Measurements from ENCODE around the gene PTCRA. TPM values are rescaled to one million over a fixed set of nuclear protein-coding genes. Genes with fewer than 3 reads are reported as not detected.
A peak's percentile ranks its signal among the peaks of the same experiment; 100 is the strongest.

Gene PTCRA
- total RNA-seq, 1 experiment from 2014 or later: not detected

DNA sequence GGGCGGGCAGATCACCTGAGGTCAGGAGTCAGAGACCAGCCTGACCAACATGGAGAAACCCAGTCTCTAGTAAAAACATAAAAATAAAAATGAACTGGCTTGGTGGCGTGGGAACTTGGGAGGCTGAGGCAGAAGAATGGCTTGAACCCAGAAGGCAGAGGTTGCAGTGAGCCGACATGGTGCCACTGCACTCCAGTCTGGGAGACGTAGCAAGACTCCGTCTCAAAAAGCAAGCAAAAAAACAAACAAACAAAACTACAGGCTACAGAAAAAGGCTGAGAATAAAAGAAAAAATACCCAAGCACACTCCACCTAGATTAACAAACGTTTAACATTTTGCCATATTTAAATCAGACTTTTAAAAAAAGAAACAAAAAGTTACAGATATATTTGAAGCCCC, 5.9 kb downstream of the PTCRA start:
- Histone ChIP-seq H3K4me1 (replicated peaks) (peaks cover 15% of the 10 kb centered on the region), H3K4me3 (no peak overlapping the region), H3K27me3 (replicated peaks) (no peaks in the 10 kb centered on the region), H3K9me3 (replicated peaks) (no peaks in the 10 kb centered on the region), H3K27ac (no peak overlapping the region), H3K36me3 (no peaks in the 10 kb centered on the region)
- DNase-seq (ENCODE audit: low read depth in 1 of 2, low spot score in 2 of 2): no peak

DNA sequence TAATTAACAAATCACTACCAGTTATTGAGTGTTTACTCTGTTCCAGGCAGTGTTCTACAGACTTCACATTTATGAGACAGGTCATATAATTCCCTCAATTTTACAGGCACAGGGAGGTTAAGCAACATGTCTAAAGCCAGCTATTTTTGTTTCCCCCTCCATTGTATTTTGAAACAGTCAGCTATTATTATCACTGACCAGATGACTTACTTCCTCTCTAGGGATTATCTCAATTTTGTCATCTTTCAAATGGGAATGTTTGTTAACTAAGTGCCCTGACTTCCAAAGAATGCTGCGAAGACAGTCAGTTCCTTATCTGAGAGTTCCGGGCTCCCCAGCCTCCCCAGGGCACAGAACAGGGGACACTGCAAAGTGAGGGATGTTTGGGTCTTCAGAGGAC, 7.8 kb downstream of the PTCRA start:
- Histone ChIP-seq H3K4me3 (no peak overlapping the region), H3K36me3 (no peaks in the 10 kb centered on the region), H3K27me3 (replicated peaks) (no peaks in the 10 kb centered on the region), H3K9me3 (replicated peaks) (no peaks in the 10 kb centered on the region), H3K4me1 (replicated peaks) (peaks cover 21% of the 10 kb centered on the region), H3K27ac (no peak overlapping the region)
- no peak for DNase-seq (ENCODE audit: low read depth in 1 of 2, low spot score in 2 of 2)

GRCh38 chr6:42925248-42925857, 9.5 kb downstream of the PTCRA start:
- Histone ChIP-seq H3K36me3 (no peaks in the 10 kb centered on the region), H3K27ac (no peak overlapping the region), H3K9me3 (replicated peaks) (no peaks in the 10 kb centered on the region), H3K4me3 (no peak overlapping the region), H3K4me1 (replicated peaks) (peaks cover 13% of the 10 kb centered on the region), H3K27me3 (replicated peaks) (no peaks in the 10 kb centered on the region)
- DNase-seq (ENCODE audit: low read depth in 1 of 2, low spot score in 2 of 2): no peak

- Histone ChIP-seq H3K9me3 (replicated peaks) (no peaks in the 10 kb centered on the region), H3K36me3 (peaks cover 28% of the 10 kb centered on the region), H3K27ac (peak within 1 kb of the TSS; percentile 79), H3K4me1 (replicated peaks) (peaks cover 16% of the 10 kb centered on the region), H3K27me3 (replicated peaks) (no peaks in the 10 kb centered on the region), H3K4me3 (peak within 1 kb of the TSS; percentile 62)
- DNase-seq (ENCODE audit: low read depth in 1 of 2, low spot score in 2 of 2): peak; percentile 97 to 98
Measured at GRCh38 chr6:42928986-42929820, 13.3 kb downstream of the PTCRA start, which contains the start of gene CNPY3. CNPY3 (plus strand) TSS chr6:42929480; CDS start chr6:42929571, 91 bp downstream.

DNA sequence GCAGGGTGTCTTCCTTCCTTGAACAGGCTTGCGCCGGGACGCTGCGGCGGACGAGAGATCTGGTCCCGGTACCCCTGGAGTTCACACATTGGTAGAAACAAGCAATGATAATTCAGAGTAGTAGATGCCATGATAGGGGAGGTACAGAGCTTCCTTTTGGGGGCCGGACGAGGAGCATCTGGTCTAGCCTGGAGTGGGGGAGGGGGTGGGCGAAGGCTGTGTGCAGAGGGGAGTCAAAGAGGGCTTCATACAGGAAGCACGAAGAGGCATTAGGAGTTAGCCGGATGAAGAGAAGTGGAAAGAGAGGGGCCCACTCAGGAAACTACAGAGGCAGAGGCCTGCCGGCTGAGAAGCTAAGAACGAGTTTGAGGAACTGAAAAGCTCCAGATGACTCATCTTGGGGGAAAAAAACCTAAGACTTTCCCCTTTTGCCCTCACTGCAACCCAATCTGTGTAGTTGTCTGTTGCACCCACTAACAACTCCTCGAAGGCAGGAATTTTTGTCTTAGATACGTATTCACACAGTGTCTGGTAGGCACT, 14.0 kb downstream of the PTCRA start:
- DNase-seq (ENCODE audit: low read depth in 1 of 2, low spot score in 2 of 2): peak in 1 of 2 experiments; percentile 71
- Histone ChIP-seq H3K4me3 (peak overlapping the region; percentile 62), H3K36me3 (peaks cover 35% of the 10 kb centered on the region), H3K27ac (peak overlapping the region; percentile 79), H3K4me1 (replicated peaks) (peaks cover 16% of the 10 kb centered on the region), H3K27me3 (replicated peaks) (no peaks in the 10 kb centered on the region), H3K9me3 (replicated peaks) (no peaks in the 10 kb centered on the region)

DNA sequence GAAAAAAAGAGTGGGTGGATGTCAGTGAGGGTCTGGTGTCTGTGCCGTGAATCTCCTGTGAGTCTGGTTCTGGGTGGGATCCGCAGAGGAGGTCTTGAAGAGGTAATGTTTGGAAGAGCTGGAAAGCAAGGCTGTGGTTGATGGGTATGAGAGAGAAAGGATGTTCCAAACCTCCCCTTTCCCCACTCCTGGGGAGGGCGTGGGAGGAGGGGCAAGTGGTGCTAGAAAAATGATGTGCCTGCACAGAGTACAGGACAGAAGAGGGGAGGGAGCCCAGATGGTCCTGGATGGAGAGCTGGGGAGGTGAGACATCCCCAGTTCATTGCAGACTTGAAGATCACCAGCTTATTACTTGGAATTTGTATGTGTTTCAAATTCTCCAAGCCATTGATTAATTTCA, 16.6 kb downstream of the PTCRA start:
- Histone ChIP-seq H3K4me3 (no peak overlapping the region), H3K36me3 (peaks cover 58% of the 10 kb centered on the region), H3K9me3 (replicated peaks) (no peaks in the 10 kb centered on the region)

DNA sequence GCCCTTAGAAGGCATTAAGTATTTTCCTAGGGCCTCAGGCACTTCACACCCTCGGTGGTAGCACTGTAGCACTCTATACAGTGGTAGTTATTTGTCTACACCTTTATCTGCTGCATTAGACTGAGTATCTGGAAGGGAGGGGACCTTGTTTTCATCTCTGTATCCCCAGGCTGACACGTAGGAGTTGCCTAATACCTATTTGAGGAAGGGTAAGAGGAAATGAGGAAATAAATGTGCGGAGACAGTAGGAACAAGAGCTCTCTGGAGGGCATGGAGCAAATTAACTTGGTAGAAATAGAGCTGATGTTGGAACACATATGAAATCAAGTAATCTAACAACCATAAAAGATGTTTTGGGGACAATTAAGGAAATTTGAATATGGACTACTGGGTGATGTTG, 17.4 kb downstream of the PTCRA start:
- DNase-seq (ENCODE audit: low read depth in 1 of 2, low spot score in 2 of 2): no peak
- Histone ChIP-seq H3K27ac (no peak overlapping the region), H3K36me3 (peaks cover 64% of the 10 kb centered on the region), H3K9me3 (replicated peaks) (no peaks in the 10 kb centered on the region), H3K4me1 (replicated peaks) (peaks cover 14% of the 10 kb centered on the region), H3K27me3 (replicated peaks) (no peaks in the 10 kb centered on the region), H3K4me3 (no peak overlapping the region)

More for the DNA sequence above, 16.6 kb downstream of the PTCRA start:
- no peak for DNase-seq (ENCODE audit: low read depth in 1 of 2, low spot score in 2 of 2)
- Histone ChIP-seq H3K27ac (no peak overlapping the region), H3K27me3 (replicated peaks) (no peaks in the 10 kb centered on the region), H3K4me1 (replicated peaks) (peaks cover 16% of the 10 kb centered on the region)

DNA sequence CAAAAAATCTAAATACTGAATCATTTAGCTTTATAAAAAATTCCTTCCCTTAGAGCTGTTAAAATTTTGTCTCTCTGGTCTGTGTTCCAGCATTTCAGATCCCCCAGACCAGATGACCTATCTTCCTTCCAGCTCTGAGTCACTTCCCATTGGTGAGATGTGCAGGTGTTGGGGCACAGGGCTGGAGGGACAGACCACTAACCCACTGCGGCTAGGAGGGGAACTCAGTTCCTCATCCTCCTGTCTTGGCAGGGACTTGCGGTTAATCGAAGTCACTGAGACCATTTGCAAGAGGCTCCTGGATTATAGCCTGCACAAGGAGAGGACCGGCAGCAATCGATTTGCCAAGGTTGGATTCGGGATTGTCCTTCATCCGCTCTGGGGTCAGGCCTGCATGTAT, 19.5 kb downstream of the PTCRA start:
- Histone ChIP-seq H3K27ac (no peak overlapping the region), H3K27me3 (replicated peaks) (no peaks in the 10 kb centered on the region), H3K9me3 (replicated peaks) (no peaks in the 10 kb centered on the region), H3K4me3 (no peak overlapping the region), H3K36me3 (peaks cover 79% of the 10 kb centered on the region), H3K4me1 (replicated peaks) (peaks cover 8% of the 10 kb centered on the region; the same call in 1 of the 2 replicates)
- no peak for DNase-seq (ENCODE audit: low read depth in 1 of 2, low spot score in 2 of 2)

DNA sequence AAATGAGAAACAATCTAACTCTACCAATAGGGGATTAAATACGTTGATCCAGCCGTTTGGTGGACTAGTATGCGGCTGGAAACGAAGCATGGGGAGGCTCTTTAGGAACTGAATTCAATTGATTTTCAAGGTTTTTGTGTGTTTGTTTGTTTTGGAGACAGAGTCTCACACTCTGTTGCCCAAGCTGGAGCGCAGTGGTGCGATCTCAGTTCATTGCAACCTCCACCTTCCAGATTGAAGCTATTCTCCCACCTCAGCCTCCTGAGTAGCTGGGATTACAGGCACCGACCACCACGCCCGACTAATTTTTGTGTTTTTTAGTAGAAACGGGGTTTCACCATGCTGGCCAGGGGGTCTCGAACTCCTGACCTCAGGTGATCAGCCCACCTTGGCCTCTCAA, 20.5 kb downstream of the PTCRA start:
- Histone ChIP-seq H3K27me3 (replicated peaks) (no peaks in the 10 kb centered on the region), H3K36me3 (peaks cover 80% of the 10 kb centered on the region), H3K9me3 (replicated peaks) (no peaks in the 10 kb centered on the region), H3K4me1 (replicated peaks) (no peaks in the 10 kb centered on the region), H3K27ac (no peak overlapping the region), H3K4me3 (no peak overlapping the region)
- no peak for DNase-seq (ENCODE audit: low read depth in 1 of 2, low spot score in 2 of 2)

DNA sequence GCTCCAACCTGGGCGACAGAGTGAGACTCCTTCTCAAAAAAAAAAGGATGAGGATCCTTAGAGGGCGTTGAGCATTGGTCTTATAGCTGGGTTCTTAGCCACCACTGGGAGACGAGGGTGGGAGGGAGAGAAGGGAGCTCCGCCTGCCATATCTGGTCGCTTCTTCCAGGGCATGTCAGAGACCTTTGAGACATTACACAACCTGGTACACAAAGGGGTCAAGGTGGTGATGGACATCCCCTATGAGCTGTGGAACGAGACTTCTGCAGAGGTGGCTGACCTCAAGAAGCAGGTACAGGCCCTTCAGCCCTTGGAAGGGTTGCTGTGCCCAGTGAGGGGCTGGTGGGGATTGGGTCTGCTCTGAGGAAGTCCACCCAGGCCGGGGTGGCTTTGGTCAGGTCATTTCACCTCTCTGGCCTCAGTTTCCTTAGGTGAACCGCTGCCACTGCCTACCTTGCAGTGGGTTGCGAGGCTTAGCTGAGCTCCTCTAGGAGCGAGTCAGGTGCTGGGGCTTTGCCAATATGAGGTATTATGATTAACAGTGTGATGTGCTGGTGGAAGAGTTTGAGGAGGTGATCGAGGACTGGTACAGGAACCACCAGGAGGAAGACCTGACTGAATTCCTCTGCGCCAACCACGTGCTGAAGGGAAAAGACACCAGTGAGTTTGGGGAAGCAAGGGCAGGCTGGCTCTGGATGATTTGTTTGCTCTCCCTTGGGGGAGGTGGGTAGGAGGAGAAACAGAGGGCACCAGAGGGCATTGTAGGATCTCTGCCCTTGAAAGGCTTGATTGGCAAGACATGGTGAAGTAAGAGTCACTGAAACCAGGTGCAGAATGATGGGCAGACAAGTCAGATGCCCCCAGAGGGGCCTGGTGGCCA, 21.9 kb downstream of the PTCRA start:
- Histone ChIP-seq H3K36me3 (peaks cover 72% of the 10 kb centered on the region), H3K4me3 (no peak overlapping the region), H3K27me3 (replicated peaks) (no peaks in the 10 kb centered on the region), H3K9me3 (replicated peaks) (no peaks in the 10 kb centered on the region), H3K4me1 (replicated peaks) (no peaks in the 10 kb centered on the region), H3K27ac (no peak overlapping the region)
- no peak for DNase-seq (ENCODE audit: low read depth in 1 of 2, low spot score in 2 of 2)

DNA sequence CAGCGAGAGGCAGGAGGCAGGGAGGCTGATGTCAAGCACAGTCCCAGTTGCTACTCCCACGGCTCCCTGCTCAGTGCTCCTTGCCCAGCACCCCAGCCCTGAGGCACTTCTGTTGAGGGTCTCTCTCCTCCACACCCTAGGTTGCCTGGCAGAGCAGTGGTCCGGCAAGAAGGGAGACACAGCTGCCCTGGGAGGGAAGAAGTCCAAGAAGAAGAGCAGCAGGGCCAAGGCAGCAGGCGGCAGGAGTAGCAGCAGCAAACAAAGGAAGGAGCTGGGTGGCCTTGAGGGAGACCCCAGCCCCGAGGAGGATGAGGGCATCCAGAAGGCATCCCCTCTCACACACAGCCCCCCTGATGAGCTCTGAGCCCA, 22.6 kb downstream of the PTCRA start:
- H3K4me3 ChIP-seq: no peak overlapping the region
- no peak for DNase-seq (ENCODE audit: low read depth in 1 of 2, low spot score in 2 of 2)
- no peaks in the 10 kb centered on the region for H3K27me3 ChIP-seq (replicated peaks)

GRCh38 chr6:42938987-42939809, 23.3 kb downstream of the PTCRA start:
- Histone ChIP-seq H3K27me3 (replicated peaks) (no peaks in the 10 kb centered on the region), H3K36me3 (peaks cover 65% of the 10 kb centered on the region), H3K4me3 (no peak overlapping the region), H3K9me3 (replicated peaks) (no peaks in the 10 kb centered on the region), H3K27ac (no peak overlapping the region), H3K4me1 (replicated peaks) (no peaks in the 10 kb centered on the region)
- no peak for DNase-seq (ENCODE audit: low read depth in 1 of 2, low spot score in 2 of 2)

More for the DNA sequence above, 22.6 kb downstream of the PTCRA start:
- no peaks in the 10 kb centered on the region for H3K9me3 ChIP-seq (replicated peaks)
- peaks cover 67% of the 10 kb centered on the region for H3K36me3 ChIP-seq
- H3K27ac ChIP-seq: no peak overlapping the region
- no peaks in the 10 kb centered on the region for H3K4me1 ChIP-seq (replicated peaks)

GRCh38 chr6:42939810-42940167, 23.9 kb downstream of the PTCRA start:
- no peaks in the 10 kb centered on the region for H3K9me3 ChIP-seq (replicated peaks)
- peaks cover 61% of the 10 kb centered on the region for H3K36me3 ChIP-seq
- no peak for DNase-seq (ENCODE audit: low read depth in 1 of 2, low spot score in 2 of 2)
- no peaks in the 10 kb centered on the region for H3K4me1 ChIP-seq (replicated peaks)
- no peaks in the 10 kb centered on the region for H3K27me3 ChIP-seq (replicated peaks)
- H3K4me3 ChIP-seq: no peak overlapping the region
- H3K27ac ChIP-seq: no peak overlapping the region
